ENCODE measurements around the gene GAPDHS.

Gene GAPDHS

GRCh38 chr19:35533201-35533821, at the start of gene GAPDHS:
TSS of gene GAPDHS (plus strand) at chr19:35533456. CDS start at chr19:35533528, 72 bp downstream.
- Histone ChIP-seq H3K27me3 (ENCODE audit: control insufficient read depth, insufficient read depth, low read length) (peaks cover 16% of the 10 kb centered on the region), H3K9ac (ENCODE audit: low read length) (no peak within 1 kb of the TSS), H3K36me3 (ENCODE audit: control insufficient read depth, insufficient read depth, low read length) (no peaks in the 10 kb centered on the region), H3K27ac (ENCODE audit: low read depth, low read length) (no peak within 1 kb of the TSS), H3K4me1 (ENCODE audit: control insufficient read depth, insufficient read depth, low read length) (no peaks in the 10 kb centered on the region), H3K4me3 (ENCODE audit: low read length) (no peak within 1 kb of the TSS)

- Histone ChIP-seq H3K27ac (ENCODE audit: low read depth, low read length) (no peak overlapping the region), H3K36me3 (ENCODE audit: control insufficient read depth, insufficient read depth, low read length) (no peaks in the 10 kb centered on the region), H3K27me3 (ENCODE audit: control insufficient read depth, insufficient read depth, low read length) (no peaks in the 10 kb centered on the region), H3K4me3 (ENCODE audit: low read length) (no peak overlapping the region), H3K4me1 (ENCODE audit: control insufficient read depth, insufficient read depth, low read length) (no peaks in the 10 kb centered on the region), H3K9ac (ENCODE audit: low read length) (no peak overlapping the region)
Observed at GRCh38 chr19:35484252-35485036, 48.8 kb upstream of the GAPDHS start.

- no peaks in the 10 kb centered on the region for H3K27me3 ChIP-seq (ENCODE audit: control insufficient read depth, insufficient read depth, low read length)
- no peak overlapping the region for H3K27ac ChIP-seq (ENCODE audit: low read depth, low read length)
- no peaks in the 10 kb centered on the region for H3K36me3 ChIP-seq (ENCODE audit: control insufficient read depth, insufficient read depth, low read length)
- no peaks in the 10 kb centered on the region for H3K4me1 ChIP-seq (ENCODE audit: control insufficient read depth, insufficient read depth, low read length)
- no peak overlapping the region for H3K4me3 ChIP-seq (ENCODE audit: low read length)
- no peak overlapping the region for H3K9ac ChIP-seq (ENCODE audit: low read length)
Observed at GRCh38 chr19:35486268-35486708, 47.0 kb upstream of the GAPDHS start.

- H3K4me3 ChIP-seq (ENCODE audit: low read length) = no peak overlapping the region
- no peak overlapping the region for H3K9ac ChIP-seq (ENCODE audit: low read length)
- H3K36me3 ChIP-seq (ENCODE audit: control insufficient read depth, insufficient read depth, low read length) = no peaks in the 10 kb centered on the region
- H3K27me3 ChIP-seq (ENCODE audit: control insufficient read depth, insufficient read depth, low read length) = no peaks in the 10 kb centered on the region
- H3K4me1 ChIP-seq (ENCODE audit: control insufficient read depth, insufficient read depth, low read length) = no peaks in the 10 kb centered on the region
- no peak overlapping the region for H3K27ac ChIP-seq (ENCODE audit: low read depth, low read length)
Observed at GRCh38 chr19:35487656-35488182, 45.5 kb upstream of the GAPDHS start.

- Histone ChIP-seq H3K27me3 (ENCODE audit: control insufficient read depth, insufficient read depth, low read length) (no peaks in the 10 kb centered on the region), H3K9ac (ENCODE audit: low read length) (no peak overlapping the region), H3K4me1 (ENCODE audit: control insufficient read depth, insufficient read depth, low read length) (no peaks in the 10 kb centered on the region), H3K4me3 (ENCODE audit: low read length) (no peak overlapping the region), H3K36me3 (ENCODE audit: control insufficient read depth, insufficient read depth, low read length) (no peaks in the 10 kb centered on the region), H3K27ac (ENCODE audit: low read depth, low read length) (no peak overlapping the region)
Observed at GRCh38 chr19:35488677-35489076, 44.6 kb upstream of the GAPDHS start.

- no peak within 1 kb of the TSS for H3K27ac ChIP-seq (ENCODE audit: low read depth, low read length)
- H3K36me3 ChIP-seq (ENCODE audit: control insufficient read depth, insufficient read depth, low read length) = no peaks in the 10 kb centered on the region
- H3K9ac ChIP-seq (ENCODE audit: low read length) = no peak within 1 kb of the TSS
- H3K27me3 ChIP-seq (ENCODE audit: control insufficient read depth, insufficient read depth, low read length) = no peaks in the 10 kb centered on the region
- no peak within 1 kb of the TSS for H3K4me3 ChIP-seq (ENCODE audit: low read length)
- no peaks in the 10 kb centered on the region for H3K4me1 ChIP-seq (ENCODE audit: control insufficient read depth, insufficient read depth, low read length)
Observed at GRCh38 chr19:35490364-35490763, 42.9 kb upstream of the GAPDHS start, which contains the start of gene KRTDAP. TSS of gene KRTDAP (minus strand) at chr19:35490464. CDS start at chr19:35490442, 22 bp downstream.

GRCh38 chr19:35491836-35492360, 41.4 kb upstream of the GAPDHS start:
- H3K27ac ChIP-seq (ENCODE audit: low read depth, low read length) = no peak overlapping the region
- H3K9ac ChIP-seq (ENCODE audit: low read length) = no peak overlapping the region
- no peak overlapping the region for H3K4me3 ChIP-seq (ENCODE audit: low read length)
- no peaks in the 10 kb centered on the region for H3K27me3 ChIP-seq (ENCODE audit: control insufficient read depth, insufficient read depth, low read length)
- H3K4me1 ChIP-seq (ENCODE audit: control insufficient read depth, insufficient read depth, low read length) = no peaks in the 10 kb centered on the region
- no peaks in the 10 kb centered on the region for H3K36me3 ChIP-seq (ENCODE audit: control insufficient read depth, insufficient read depth, low read length)

GRCh38 chr19:35493971-35494370, 39.3 kb upstream of the GAPDHS start:
- H3K4me3 ChIP-seq (ENCODE audit: low read length) = no peak overlapping the region
- no peak overlapping the region for H3K27ac ChIP-seq (ENCODE audit: low read depth, low read length)
- H3K36me3 ChIP-seq (ENCODE audit: control insufficient read depth, insufficient read depth, low read length) = no peaks in the 10 kb centered on the region
- H3K27me3 ChIP-seq (ENCODE audit: control insufficient read depth, insufficient read depth, low read length) = no peaks in the 10 kb centered on the region
- no peaks in the 10 kb centered on the region for H3K4me1 ChIP-seq (ENCODE audit: control insufficient read depth, insufficient read depth, low read length)
- no peak overlapping the region for H3K9ac ChIP-seq (ENCODE audit: low read length)

- H3K9ac ChIP-seq (ENCODE audit: low read length) = no peak overlapping the region
- no peaks in the 10 kb centered on the region for H3K4me1 ChIP-seq (ENCODE audit: control insufficient read depth, insufficient read depth, low read length)
- H3K27me3 ChIP-seq (ENCODE audit: control insufficient read depth, insufficient read depth, low read length) = no peaks in the 10 kb centered on the region
- H3K4me3 ChIP-seq (ENCODE audit: low read length) = no peak overlapping the region
- H3K27ac ChIP-seq (ENCODE audit: low read depth, low read length) = no peak overlapping the region
- H3K36me3 ChIP-seq (ENCODE audit: control insufficient read depth, insufficient read depth, low read length) = no peaks in the 10 kb centered on the region
Observed at GRCh38 chr19:35495107-35496064, 37.9 kb upstream of the GAPDHS start.

- H3K4me3 ChIP-seq (ENCODE audit: low read length) = no peak overlapping the region
- H3K9ac ChIP-seq (ENCODE audit: low read length) = no peak overlapping the region
- H3K4me1 ChIP-seq (ENCODE audit: control insufficient read depth, insufficient read depth, low read length) = no peaks in the 10 kb centered on the region
Observed at GRCh38 chr19:35497406-35497805, 35.9 kb upstream of the GAPDHS start.

GRCh38 chr19:35498220-35498619, 35.0 kb upstream of the GAPDHS start:
- Histone ChIP-seq H3K4me1 (ENCODE audit: control insufficient read depth, insufficient read depth, low read length) (no peaks in the 10 kb centered on the region), H3K9ac (ENCODE audit: low read length) (no peak overlapping the region), H3K4me3 (ENCODE audit: low read length) (no peak overlapping the region), H3K36me3 (ENCODE audit: control insufficient read depth, insufficient read depth, low read length) (no peaks in the 10 kb centered on the region), H3K27me3 (ENCODE audit: control insufficient read depth, insufficient read depth, low read length) (no peaks in the 10 kb centered on the region), H3K27ac (ENCODE audit: low read depth, low read length) (no peak overlapping the region)

More at GRCh38 chr19:35497406-35497805, 35.9 kb upstream of the GAPDHS start:
- Histone ChIP-seq H3K27me3 (ENCODE audit: control insufficient read depth, insufficient read depth, low read length) (no peaks in the 10 kb centered on the region), H3K36me3 (ENCODE audit: control insufficient read depth, insufficient read depth, low read length) (no peaks in the 10 kb centered on the region), H3K27ac (ENCODE audit: low read depth, low read length) (no peak overlapping the region)
